Upper lobe of left lung (tissue), 6 donors: Measurements from ENCODE around the gene KCNJ16. TPM values are rescaled to one million over a fixed set of nuclear protein-coding genes. Genes with fewer than 3 reads are reported as not detected.

ENCODE experiments used
- ATAC-seq, 2 donors: fragments of 200-7000 bp; cut with Tn5 transposase; one replicate each; pipeline ENCODE4 v1.9.1; 2022; ENCODE audit warnings: mild to moderate bottlenecking in 2 of 2, moderate library complexity in 2 of 2; ENCODE audit not compliant: low FRiP score in 2 of 2
- DNase-seq, 2 donors: peaks; one replicate each; pipeline ENCODE4 v3.0.0-alpha.2; 2019 to 2020
- H3K27ac ChIP-seq, 4 donors: fragments of 200-600 bp; sonication (generic); one replicate each; pipeline ENCODE4 v1.5.1; 2016 to 2019
- H3K27me3 ChIP-seq, 4 donors: fragments of 200-600 bp; sonication (generic); one replicate each; pipeline ENCODE4 v1.5.1; 2017 to 2019
- H3K36me3 ChIP-seq, 4 donors: fragments of 200-600 bp; sonication (generic); one replicate each; pipeline ENCODE4 v1.5.1; 2016 to 2019
- H3K4me1 ChIP-seq, 4 donors: fragments of 200-600 bp; sonication (generic); one replicate each; pipeline ENCODE4 v1.5.1; 2018 to 2019
- H3K4me3 ChIP-seq, 4 donors: fragments of 200-600 bp; sonication (generic); one replicate each; pipeline ENCODE4 v1.5.1; 2017 to 2019; ENCODE audit warnings: mild to moderate bottlenecking in 2 of 4, moderate library complexity in 1 of 4
- H3K9me3 ChIP-seq, 4 donors: fragments of 200-600 bp; sonication (generic); one replicate each; pipeline ENCODE4 v1.5.1; 2018 to 2019
- CTCF ChIP-seq, 6 experiments: fragments of 450-650 bp in 4 of 6; fragments of 200-600 bp in 2 of 6; sonication (generic) in 2 of 6; IDR thresholded peaks; one replicate each; pipeline ENCODE4 v1.5.1; 2016 to 2019; ENCODE audit warnings: antibody characterized with exemption in 6 of 6
- EP300 ChIP-seq, 4 donors: sonication (generic); formaldehyde crosslinking; IDR thresholded peaks; one replicate each; pipeline ENCODE4 v1.5.1; 2017; ENCODE audit warnings: antibody characterized with exemption in 4 of 4, control low read depth in 2 of 4
- POLR2A ChIP-seq, 4 donors: fragments of 450-650 bp; IDR thresholded peaks; one replicate each; pipeline ENCODE4 v1.5.1; 2016 to 2017; ENCODE audit warnings: antibody characterized with exemption in 4 of 4, mild to moderate bottlenecking in 2 of 4
- POLR2AphosphoS5 ChIP-seq, 2 donors: sonication (generic); formaldehyde crosslinking; IDR thresholded peaks; one replicate each; pipeline ENCODE4 v1.5.1; 2017; ENCODE audit warnings: antibody characterized with exemption in 2 of 2
- WGBS, 2 donors: methylation state at CpG; one replicate each; pipeline ENCODE4 v1.1.5; 2017 to 2018; 5-methylcytosine and 5-hydroxymethylcytosine counted together
- total RNA-seq, 6 donors: library from RNA; depleted of rRNA in 4 of 6; stranded (reverse); fragments of >200 nt in 4 of 6; gene quantifications; one replicate each; pipeline versions ENCODE4 v1.1.0 to v1.2.1, GENCODE V29; 2016 to 2021
- donor health status: DM: no; HTN: no; CAD: no; lungs with moderate emphysema.
- donor health status: DM: no; HTN: yes; CAD: no; lungs with severe emphysema.

The KCNJ16 gene
- total RNA-seq, 6 donors from 2014 or later: 0.20 to 1.4 (median 0.59) TPM; not detected in 1

GRCh38 chr17:70128727-70129238 lies 53.8 kb downstream of the KCNJ16 start:
- DNase-seq (peak in 1 of 2 donors; percentile 2), ATAC-seq (no peak)
- Histone ChIP-seq H3K27ac (no peak overlapping the region), H3K36me3 (no peaks in the 10 kb centered on the region), H3K4me3 (no peak overlapping the region), H3K4me1 (peaks cover 0 to 2% (median 0%) of the 10 kb centered on the region in 4 donors), H3K27me3 (peaks cover 0 to 3% (median 0%) of the 10 kb centered on the region in 4 donors), H3K9me3 (no peaks in the 10 kb centered on the region)
- no peak for TF ChIP-seq CTCF (IDR thresholded peaks at IDR 0.05)
- no peak for TF ChIP-seq EP300 (IDR thresholded peaks at IDR 0.05)
- TF ChIP-seq POLR2A (IDR thresholded peaks at IDR 0.05): no peak
- no peak for TF ChIP-seq POLR2AphosphoS5 (IDR thresholded peaks at IDR 0.05)
- WGBS, 2 donors: 93 to 95% methylated on average over 23 of the region's 23 CpGs

GRCh38 chr17:70130289-70130688 lies 55.3 kb downstream of the KCNJ16 start:
- TF ChIP-seq CTCF (IDR thresholded peaks at IDR 0.05): no peak
- no peak for TF ChIP-seq POLR2A (IDR thresholded peaks at IDR 0.05)
- no peak for TF ChIP-seq EP300 (IDR thresholded peaks at IDR 0.05)
- no peak for TF ChIP-seq POLR2AphosphoS5 (IDR thresholded peaks at IDR 0.05)

GRCh38 chr17:70132505-70132904 lies 57.5 kb downstream of the KCNJ16 start:
- ATAC-seq (no peak), DNase-seq (no peak)
- H3K36me3 ChIP-seq: no peaks in the 10 kb centered on the region
- 95 to 99% methylated on average over 11 of the region's 11 CpGs for WGBS, 2 donors
- H3K27ac ChIP-seq: no peak overlapping the region
- no peaks in the 10 kb centered on the region for H3K9me3 ChIP-seq
- no peaks in the 10 kb centered on the region for H3K27me3 ChIP-seq
- H3K4me1 ChIP-seq: peaks cover 1 to 10% (median 7%) of the 10 kb centered on the region in 4 donors
- no peak overlapping the region for H3K4me3 ChIP-seq
- TF ChIP-seq EP300 (IDR thresholded peaks at IDR 0.05): no peak
- TF ChIP-seq CTCF (IDR thresholded peaks at IDR 0.05): no peak
- TF ChIP-seq POLR2AphosphoS5 (IDR thresholded peaks at IDR 0.05): no peak
- no peak for TF ChIP-seq POLR2A (IDR thresholded peaks at IDR 0.05)

More at GRCh38 chr17:70130289-70130688, 55.3 kb downstream of the KCNJ16 start:
- WGBS, 2 donors: 82 to 91% methylated on average over 3 of the region's 3 CpGs
- Histone ChIP-seq H3K27me3 (peaks cover 0 to 3% (median 0%) of the 10 kb centered on the region in 4 donors), H3K4me1 (no peaks in the 10 kb centered on the region), H3K4me3 (no peak overlapping the region), H3K36me3 (no peaks in the 10 kb centered on the region), H3K9me3 (no peaks in the 10 kb centered on the region), H3K27ac (no peak overlapping the region)
- DNase-seq (no peak), ATAC-seq (no peak)

GRCh38 chr17:70134042-70134441 lies 59.0 kb downstream of the KCNJ16 start:
- Histone ChIP-seq H3K36me3 (no peaks in the 10 kb centered on the region), H3K9me3 (no peaks in the 10 kb centered on the region), H3K27me3 (no peaks in the 10 kb centered on the region), H3K4me3 (no peak overlapping the region), H3K4me1 (peaks cover 11 to 24% (median 17%) of the 10 kb centered on the region in 4 donors), H3K27ac (no peak overlapping the region)
- TF ChIP-seq POLR2A (IDR thresholded peaks at IDR 0.05): no peak
- TF ChIP-seq POLR2AphosphoS5 (IDR thresholded peaks at IDR 0.05): no peak
- TF ChIP-seq CTCF (IDR thresholded peaks at IDR 0.05): no peak
- no peak for TF ChIP-seq EP300 (IDR thresholded peaks at IDR 0.05)
- 89 to 91% methylated on average over 8 of the region's 8 CpGs for WGBS, 2 donors
- no peak for ATAC-seq
- DNase-seq: no peak

GRCh38 chr17:70134777-70135176 lies 59.8 kb downstream of the KCNJ16 start:
- Histone ChIP-seq H3K9me3 (no peaks in the 10 kb centered on the region), H3K36me3 (no peaks in the 10 kb centered on the region), H3K27me3 (no peaks in the 10 kb centered on the region), H3K4me1 (peaks cover 11 to 24% (median 17%) of the 10 kb centered on the region in 4 donors), H3K4me3 (no peak overlapping the region), H3K27ac (no peak overlapping the region)
- TF ChIP-seq EP300 (IDR thresholded peaks at IDR 0.05) (no peak), POLR2A (IDR thresholded peaks at IDR 0.05) (no peak), POLR2AphosphoS5 (IDR thresholded peaks at IDR 0.05) (no peak), CTCF (IDR thresholded peaks at IDR 0.05) (no peak)
- no peak for ATAC-seq
- 93 to 100% methylated on average over 1 of the region's 1 CpG for WGBS, 2 donors
- no peak for DNase-seq
